Stimulated activated CD4-positive, alpha-beta T cell treated with anti-CD3 and anti-CD28 coated beads, Interleukin-12 subunit alpha, Interleukin-12 subunit beta, amount 100 ng/mL, for 48 hours (primary cell): ENCODE data around the gene CMSS1.

Source experiments
- DNase-seq, 3 donors: peaks; one replicate each; pipeline ENCODE4 v3.0.0-alpha.2; 2020; ENCODE audit warnings: low read depth in 2 of 3, low spot score in 1 of 3

The CMSS1 gene

GRCh38 chr3:100131241-100131640, 313.6 kb downstream of the CMSS1 start:
- DNase-seq: no peak

- no peak for DNase-seq
These were observed 319.3 kb downstream of the CMSS1 start for GRCh38 chr3:100136921-100137320.

- no peak for DNase-seq
These were observed 323.3 kb downstream of the CMSS1 start for GRCh38 chr3:100140976-100141375.

GRCh38 chr3:100141586-100141985, 323.9 kb downstream of the CMSS1 start:
- DNase-seq: no peak

GRCh38 chr3:100144255-100144866, 326.7 kb downstream of the CMSS1 start:
- DNase-seq: no peak

GRCh38 chr3:100149130-100149529, 331.5 kb downstream of the CMSS1 start:
- DNase-seq: no peak

- DNase-seq: no peak
These were observed 332.2 kb downstream of the CMSS1 start for GRCh38 chr3:100149713-100150415.

GRCh38 chr3:100150473-100150872, 332.8 kb downstream of the CMSS1 start:
- no peak for DNase-seq

GRCh38 chr3:100151024-100151707, 333.5 kb downstream of the CMSS1 start:
- no peak for DNase-seq

- no peak for DNase-seq
These were observed 336.5 kb downstream of the CMSS1 start for GRCh38 chr3:100154171-100154570.

- no peak for DNase-seq
These were observed 337.5 kb downstream of the CMSS1 start for GRCh38 chr3:100155128-100155527.

GRCh38 chr3:100155590-100155989, 337.9 kb downstream of the CMSS1 start:
- no peak for DNase-seq

GRCh38 chr3:100157685-100158084, 340.0 kb downstream of the CMSS1 start:
- no peak for DNase-seq

- DNase-seq: no peak
These were observed 341.3 kb downstream of the CMSS1 start for GRCh38 chr3:100158918-100159330.

GRCh38 chr3:100159331-100160153, 341.9 kb downstream of the CMSS1 start:
- DNase-seq: no peak

GRCh38 chr3:100160521-100160920, 342.9 kb downstream of the CMSS1 start:
- no peak for DNase-seq

- DNase-seq: no peak
These were observed 346.1 kb downstream of the CMSS1 start for GRCh38 chr3:100163787-100164186.

GRCh38 chr3:100164743-100165142, 347.1 kb downstream of the CMSS1 start:
- no peak for DNase-seq

GRCh38 chr3:100165926-100166550, 348.4 kb downstream of the CMSS1 start:
- no peak for DNase-seq

GRCh38 chr3:100169201-100169920, 351.7 kb downstream of the CMSS1 start:
- no peak for DNase-seq
